Astrocyte of the hippocampus (primary cell): ENCODE measurements around the gene ADAMTSL3.

ENCODE experiments used
- DNase-seq: peaks from one replicate; pipeline ENCODE4 v3.0.0; 2011; ENCODE audit warnings: low read depth, low spot score

The ADAMTSL3 gene, protein sequence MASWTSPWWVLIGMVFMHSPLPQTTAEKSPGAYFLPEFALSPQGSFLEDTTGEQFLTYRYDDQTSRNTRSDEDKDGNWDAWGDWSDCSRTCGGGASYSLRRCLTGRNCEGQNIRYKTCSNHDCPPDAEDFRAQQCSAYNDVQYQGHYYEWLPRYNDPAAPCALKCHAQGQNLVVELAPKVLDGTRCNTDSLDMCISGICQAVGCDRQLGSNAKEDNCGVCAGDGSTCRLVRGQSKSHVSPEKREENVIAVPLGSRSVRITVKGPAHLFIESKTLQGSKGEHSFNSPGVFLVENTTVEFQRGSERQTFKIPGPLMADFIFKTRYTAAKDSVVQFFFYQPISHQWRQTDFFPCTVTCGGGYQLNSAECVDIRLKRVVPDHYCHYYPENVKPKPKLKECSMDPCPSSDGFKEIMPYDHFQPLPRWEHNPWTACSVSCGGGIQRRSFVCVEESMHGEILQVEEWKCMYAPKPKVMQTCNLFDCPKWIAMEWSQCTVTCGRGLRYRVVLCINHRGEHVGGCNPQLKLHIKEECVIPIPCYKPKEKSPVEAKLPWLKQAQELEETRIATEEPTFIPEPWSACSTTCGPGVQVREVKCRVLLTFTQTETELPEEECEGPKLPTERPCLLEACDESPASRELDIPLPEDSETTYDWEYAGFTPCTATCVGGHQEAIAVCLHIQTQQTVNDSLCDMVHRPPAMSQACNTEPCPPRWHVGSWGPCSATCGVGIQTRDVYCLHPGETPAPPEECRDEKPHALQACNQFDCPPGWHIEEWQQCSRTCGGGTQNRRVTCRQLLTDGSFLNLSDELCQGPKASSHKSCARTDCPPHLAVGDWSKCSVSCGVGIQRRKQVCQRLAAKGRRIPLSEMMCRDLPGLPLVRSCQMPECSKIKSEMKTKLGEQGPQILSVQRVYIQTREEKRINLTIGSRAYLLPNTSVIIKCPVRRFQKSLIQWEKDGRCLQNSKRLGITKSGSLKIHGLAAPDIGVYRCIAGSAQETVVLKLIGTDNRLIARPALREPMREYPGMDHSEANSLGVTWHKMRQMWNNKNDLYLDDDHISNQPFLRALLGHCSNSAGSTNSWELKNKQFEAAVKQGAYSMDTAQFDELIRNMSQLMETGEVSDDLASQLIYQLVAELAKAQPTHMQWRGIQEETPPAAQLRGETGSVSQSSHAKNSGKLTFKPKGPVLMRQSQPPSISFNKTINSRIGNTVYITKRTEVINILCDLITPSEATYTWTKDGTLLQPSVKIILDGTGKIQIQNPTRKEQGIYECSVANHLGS (N-terminal part only)

GRCh38 chr15:83653639-83654378, at the start of gene ADAMTSL3:
ADAMTSL3 (plus strand) TSS chr15:83654123; CDS start chr15:83655762, 1,639 bp downstream.
- DNase-seq, result peak; percentile 94

DNA sequence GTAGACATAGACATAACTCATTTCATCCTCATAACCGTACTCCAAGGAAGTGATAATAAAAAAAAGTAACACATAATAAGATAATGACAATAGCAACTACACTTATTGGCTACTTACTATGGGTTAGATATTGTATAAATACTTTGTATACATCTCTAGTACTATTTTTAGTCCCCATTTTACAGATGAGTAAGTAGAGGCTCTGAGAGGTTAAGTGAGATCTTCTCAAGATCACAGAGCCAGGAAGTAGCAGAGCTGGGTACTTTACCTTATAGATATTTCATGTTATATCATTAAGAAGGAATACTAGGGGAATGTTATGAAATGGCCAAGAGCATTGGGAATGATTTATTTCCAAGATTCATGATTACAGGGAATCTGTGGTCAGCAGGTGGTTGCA, 49.4 kb upstream of the ADAMTSL3 start:
- DNase-seq, result no peak

DNA sequence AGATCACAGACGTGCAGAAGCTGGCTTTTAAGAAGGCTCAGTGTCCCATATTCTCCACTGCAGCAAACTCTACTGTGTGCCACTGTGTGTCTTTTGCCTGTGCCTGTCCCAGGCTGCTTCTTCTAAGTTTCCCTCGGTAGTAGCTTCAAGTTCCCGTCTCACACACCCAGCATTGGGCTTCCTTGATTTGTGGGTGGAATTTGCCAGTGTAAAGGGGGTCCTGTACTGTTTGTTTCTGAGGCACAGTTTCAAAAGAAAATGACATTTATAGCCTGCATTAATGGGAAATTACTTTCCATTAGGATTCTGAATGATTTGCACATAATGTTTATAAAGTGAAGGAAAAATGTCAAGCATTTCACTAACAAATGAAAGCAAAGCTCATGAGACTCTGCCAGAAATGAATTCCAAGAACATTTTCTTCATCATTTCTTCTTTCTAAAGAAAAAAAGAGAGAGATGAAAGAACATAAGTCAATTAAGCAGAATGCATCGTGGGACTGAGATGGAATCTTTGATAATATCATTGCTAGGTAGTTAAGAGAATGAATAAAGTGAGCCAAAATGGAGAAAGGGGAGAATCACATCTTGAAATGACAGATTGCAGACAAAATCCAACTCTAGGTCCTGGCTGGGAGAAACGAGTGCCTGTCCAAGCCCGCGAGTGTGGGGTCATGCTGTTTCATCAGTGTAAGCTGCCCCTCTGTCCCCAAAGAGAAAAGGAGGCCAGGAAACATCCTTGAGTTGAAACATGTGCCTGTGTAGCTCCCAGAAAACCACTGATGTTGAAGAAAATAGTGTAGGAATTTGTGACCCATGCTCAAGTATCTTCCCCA, 48.6 kb upstream of the ADAMTSL3 start:
- peak; percentile 29 for DNase-seq

DNA sequence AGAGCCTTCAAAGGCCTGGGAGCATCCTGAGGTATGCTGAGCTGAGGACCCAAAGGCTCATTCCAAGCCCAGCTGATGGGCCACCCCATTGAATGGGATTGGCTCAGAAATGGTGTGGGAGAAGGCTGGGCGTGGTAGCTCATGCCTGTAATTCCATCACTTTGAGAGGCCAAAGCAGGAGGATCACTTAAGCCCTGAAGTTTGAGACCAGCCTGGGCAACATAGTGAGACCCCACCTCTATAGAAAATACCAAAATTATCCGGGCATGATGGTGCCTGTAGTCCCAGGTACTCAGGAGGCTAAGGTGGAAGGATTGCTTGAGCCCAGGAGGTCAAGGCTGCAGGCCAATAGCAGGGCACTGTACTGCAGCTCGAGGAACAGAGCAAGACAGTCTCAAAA, 43.8 kb upstream of the ADAMTSL3 start:
- DNase-seq, result no peak

DNA sequence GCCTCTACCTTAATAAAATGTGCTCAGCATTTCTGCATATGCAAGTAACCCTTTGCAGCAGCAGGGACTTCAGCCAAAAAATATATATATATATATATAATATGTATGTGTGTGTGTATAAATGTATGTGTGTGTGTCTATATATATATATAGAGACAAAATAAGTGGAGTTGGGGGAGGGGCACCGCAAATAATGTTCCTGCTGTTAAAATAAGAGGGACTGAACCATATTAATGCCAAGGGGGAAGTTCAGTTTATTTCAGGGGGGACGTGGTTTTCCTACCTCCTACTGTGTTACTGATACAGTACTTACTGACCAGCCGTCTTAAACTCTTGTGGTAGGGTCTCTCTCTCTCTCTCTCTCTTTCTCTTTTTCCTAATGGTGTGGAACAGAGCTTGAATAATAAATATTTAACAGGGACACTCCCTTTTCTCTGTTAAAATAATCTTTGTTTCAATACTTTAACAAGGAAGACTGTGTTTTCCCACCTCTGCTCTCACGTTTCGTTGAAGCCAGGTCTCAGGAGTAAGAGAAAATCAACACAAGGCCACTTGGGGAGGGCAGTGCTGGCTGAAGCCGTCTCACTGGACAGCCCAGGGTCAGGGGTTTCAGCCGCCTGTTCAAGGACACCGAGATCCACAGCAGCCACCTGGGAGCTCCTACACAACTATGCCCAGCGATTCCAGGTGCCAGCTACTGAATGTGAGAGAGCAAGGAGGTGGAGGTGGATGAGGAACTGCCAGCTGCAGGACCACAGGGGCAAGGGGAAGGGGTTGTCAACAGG, 42.8 kb upstream of the ADAMTSL3 start:
- no peak for DNase-seq

DNA sequence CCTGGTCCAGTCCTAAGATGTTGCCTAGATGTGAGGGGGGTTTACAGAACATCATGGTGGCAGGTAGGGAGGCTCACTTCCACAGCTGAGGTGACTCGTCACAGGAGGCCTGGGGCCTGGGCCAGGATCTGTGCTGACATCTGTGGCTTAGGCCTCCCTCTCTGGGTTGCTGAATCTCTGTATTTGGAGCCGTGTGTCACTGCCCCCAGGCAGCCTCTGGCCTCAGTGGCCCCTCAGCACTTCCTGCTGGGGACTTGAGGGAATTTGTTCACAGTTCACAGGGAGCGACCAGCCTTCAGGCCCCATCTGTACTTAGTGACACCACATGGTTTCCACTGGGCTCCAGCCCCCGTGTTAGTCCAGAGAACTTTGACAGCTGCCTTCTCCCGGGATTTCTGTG, 41.7 kb upstream of the ADAMTSL3 start:
- no peak for DNase-seq

GRCh38 chr15:83612898-83613635, 40.9 kb upstream of the ADAMTSL3 start:
- peak; percentile 66 for DNase-seq

DNA sequence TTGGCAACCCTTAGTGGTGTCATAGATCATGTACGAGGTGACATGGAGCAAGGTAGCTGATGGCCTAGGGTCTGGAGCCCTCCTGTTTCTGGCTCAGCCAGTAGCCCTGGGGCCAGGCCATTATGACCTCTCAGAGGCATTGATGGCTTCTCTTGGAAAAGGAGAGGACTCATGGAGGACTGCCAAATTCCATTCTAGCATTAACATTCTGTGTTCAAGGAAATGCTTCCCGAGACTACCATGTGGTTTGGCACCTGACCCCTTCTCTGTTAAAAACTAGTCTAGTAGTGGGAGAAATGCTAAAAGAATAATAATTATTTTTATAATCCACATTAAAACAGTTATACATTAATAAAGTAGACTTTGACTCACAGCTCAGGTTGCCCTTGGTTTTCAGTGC, 40.2 kb upstream of the ADAMTSL3 start:
- DNase-seq, result peak; percentile 89

DNA sequence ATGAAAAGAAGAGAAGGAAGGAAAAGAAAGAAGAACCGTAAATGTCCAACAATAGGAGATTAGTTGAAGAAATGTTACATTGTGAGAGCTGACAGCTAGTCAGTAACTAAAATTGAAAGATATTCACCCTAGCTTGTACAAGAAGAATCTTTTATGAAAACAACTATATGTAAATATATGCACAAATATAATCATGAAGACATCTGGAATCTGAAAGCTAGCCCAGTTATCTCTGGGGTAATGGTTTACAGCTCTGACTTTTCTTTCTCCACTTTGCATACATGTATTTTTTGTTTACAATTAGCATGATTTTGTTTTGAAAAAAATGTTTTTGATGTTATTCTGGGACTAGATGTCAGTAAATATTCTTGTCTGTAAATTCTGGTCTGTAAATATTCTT, 37.1 kb upstream of the ADAMTSL3 start:
- DNase-seq, result no peak

DNA sequence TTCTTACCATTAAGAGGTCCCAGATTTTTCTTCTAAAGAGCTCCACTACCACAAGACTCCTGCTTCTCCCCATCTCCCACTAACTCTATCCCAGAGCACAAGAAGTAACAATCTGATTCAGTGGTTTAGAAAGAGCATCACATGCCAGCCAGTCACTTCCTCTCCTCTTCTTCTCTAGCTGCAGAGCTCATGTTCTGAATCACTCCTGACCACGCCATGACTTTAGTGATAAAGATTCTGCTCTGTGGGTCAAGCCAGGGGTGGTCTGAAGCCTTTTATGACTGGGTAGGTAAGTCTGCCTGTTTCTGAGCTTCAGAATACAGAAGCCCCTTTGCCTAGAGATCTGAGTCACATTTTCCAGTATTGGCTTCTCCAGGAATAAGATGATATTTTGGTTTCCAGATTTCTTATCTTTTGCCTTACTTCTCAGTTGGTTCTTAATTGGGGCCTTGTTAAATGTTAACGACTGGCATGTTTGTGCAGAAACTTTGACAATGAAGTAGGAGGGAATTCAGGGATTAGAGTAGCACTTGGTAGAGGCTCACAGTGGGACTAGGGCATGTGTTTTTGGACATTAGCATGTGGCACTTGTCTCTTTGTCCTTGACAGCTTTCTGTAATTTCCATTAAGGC, 27.6 kb upstream of the ADAMTSL3 start:
- peak; percentile 63 for DNase-seq

DNA sequence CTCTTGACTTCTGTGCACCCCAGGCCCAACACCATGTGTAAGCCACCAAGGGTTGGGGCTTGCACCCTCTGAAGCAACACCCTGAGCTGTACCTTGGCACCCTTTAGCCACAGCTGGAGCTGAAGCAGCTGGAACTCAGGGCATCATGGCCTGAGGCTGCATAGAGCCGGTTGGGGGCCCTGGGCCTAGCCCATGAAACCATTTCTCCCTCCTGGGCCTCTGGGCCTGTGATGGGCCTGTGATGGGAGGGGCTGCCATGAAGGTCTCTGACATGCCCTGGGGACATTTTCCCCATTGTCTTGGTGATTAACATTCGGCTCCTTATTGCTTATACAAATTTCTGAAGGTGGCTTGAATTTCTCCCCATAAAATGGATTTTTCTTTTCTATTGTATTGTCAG, 22.4 kb upstream of the ADAMTSL3 start:
- no peak for DNase-seq

GRCh38 chr15:83643201-83643600, 10.7 kb upstream of the ADAMTSL3 start:
- no peak for DNase-seq

- no peak for DNase-seq
Observed at GRCh38 chr15:83644439-83644838, 9.5 kb upstream of the ADAMTSL3 start.

DNA sequence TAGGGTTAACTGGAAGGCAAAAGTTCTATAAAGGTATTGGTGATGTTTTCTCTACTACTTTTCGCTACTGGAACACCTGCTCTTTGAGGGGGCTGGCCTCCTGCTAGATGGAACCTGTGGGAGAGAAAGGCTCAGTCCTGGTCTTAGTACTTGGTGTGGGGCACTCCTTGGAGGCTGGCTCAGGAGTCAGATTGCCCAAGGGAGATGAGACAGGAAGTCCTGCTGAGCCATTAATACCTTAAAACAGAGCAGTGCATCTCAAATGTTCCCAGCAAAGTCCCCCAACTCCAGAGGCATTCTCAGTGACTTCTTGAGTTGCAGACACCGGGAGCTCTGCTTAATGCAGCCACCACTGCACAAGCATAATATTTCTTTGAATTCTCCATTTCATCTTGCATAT, 3.1 kb upstream of the ADAMTSL3 start:
- no peak for DNase-seq

- no peak for DNase-seq
Observed at GRCh38 chr15:83651541-83651940, 2.4 kb upstream of the ADAMTSL3 start.

DNA sequence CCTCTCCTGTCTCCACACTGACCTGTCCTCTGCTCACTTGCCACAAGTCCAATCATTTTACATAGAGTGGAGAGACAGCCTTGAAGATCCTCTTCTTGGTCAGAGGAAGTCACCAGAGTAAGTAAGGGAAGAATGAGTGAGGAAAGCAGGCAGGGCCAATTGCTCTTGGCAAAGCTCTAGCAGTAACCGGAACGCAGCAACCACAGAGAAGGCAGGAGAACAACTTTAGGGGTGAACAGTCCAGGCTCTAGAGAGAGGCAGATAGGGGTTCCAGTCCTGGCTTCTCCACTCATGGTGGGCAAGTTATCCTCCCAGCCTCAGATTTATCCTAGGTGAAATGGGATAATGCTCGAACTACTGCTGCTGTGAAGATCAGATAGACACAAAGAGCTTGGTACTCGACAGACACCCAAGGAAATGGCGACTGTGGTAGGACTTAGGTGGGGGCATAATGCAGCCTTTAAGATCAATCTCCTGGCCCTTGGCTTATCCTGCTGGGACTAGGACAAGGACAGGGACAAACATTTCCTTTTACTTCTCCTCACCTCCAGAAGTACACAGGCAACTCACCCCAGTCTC, 1.2 kb upstream of the ADAMTSL3 start:
- DNase-seq, result no peak

GRCh38 chr15:83653288-83653638, 660 bp upstream of the ADAMTSL3 start:
- no peak for DNase-seq
